HG03460 (cell line): ENCODE results near the gene NRXN3.

Experiments used
- ATAC-seq: cut with Tn5 transposase; IDR thresholded peaks from one replicate; pipeline ENCODE4 v1.9.1; 2021; ENCODE audit not compliant: unreplicated experiment

The NRXN3 gene

DNA sequence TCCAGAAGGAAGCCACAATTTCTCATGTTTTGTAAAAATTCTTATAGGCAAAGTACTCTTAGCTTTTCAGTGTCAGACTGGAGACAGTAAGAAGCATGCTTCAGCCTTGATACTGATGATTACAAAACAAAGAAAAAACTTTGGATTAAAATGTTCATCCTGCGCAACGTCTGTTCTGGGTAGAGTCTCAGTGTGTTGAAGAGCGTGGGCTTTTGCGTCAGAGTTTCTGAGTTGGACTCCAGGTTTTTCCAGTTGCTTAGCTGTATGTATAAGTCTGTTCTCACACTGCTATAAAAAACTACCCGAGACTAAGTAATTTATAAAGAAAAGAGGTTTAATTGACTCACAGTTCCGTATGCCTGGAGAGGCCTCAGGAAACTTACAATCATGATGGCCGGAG, 1533.0 kb downstream of the NRXN3 start:
- no peak for ATAC-seq

DNA sequence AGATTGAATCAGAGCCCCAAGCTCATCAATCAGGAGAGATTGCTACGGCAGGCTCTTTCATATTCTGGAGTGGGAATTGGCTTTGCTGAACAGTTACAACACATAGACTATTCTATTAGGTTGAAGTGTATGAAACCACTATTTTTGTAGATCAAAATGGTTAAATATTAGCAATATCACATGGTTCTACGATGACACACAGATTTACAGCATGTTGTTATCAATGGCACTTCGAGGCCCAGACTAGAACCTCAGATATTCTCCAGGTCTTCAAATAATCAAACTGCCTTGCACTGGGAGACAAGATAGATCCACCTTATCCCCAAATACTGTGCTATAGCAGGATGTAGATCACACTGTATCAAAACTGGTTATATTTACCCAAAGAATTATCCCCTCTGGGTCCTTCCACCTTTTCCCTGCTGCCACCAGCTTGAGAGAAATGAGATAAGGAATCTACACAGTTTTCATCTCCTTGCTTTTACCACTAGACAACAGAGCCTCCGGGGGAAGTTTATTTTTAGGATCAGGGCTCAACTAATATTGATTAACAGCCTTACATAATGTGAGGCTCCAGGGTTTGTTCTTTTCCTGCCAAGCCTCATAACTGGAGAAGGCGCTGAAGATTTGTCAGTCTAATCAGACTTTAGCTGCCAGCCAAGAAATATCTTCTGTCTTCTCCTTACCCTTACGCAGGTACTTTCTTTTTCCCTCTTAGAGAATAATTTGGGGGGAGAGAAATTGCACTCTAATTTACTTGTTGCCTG, 1534.1 kb downstream of the NRXN3 start:
- no peak for ATAC-seq

DNA sequence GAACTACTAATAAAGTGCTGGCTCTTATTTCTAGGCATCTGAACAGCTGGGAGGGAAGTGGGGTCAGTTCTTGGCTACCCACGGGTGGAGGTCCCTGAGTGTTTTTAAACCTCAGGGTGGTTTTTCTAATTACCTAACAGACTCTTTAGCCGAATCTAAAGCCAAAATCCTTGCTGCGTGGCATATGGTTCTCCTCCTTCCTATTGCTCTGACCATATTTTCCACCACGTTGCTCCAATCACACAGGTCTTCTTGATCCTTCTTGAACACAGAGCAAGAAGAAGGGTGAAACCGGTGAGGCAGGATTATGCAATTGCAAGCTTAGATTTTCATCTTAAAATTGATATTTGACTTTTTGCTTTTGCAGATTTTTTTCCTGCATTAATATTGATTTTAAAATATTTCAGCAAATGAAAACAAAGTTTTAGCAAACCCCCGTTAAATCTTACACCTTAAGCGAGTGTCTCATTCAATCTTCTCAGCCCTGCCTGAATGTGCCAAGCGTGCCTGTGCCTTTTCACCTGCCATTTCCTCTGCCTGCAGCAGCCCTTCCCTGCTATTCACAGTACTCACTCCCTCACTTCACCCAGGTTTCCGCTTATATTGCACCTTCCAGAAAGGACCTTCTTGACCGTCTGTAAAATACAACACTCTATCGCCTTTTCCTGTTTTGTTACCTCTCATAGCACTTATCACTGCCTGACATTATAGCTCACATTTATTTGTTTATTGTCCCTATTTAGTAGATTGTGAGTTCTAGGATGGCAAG, 1535.1 kb downstream of the NRXN3 start:
- ATAC-seq = no peak

DNA sequence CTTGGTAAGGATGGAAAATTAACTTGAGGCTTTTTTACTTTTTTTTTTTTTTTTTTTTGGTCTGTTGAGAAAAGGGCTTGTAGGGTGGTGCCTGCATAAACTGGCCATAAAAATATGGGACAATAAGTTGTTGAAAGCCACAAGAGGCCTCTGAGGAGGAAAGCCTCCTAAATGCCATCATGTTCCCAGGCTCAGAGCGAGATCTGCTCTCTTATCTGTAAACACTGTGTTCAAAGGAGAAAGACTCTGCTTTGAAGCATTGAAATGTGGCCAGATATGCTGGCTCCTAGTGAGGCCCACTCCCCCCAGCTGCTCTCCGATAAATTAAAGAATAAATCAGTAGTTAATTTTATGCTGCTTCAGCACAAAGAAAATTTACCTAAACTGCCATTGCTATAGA, 1536.2 kb downstream of the NRXN3 start:
- no peak for ATAC-seq

DNA sequence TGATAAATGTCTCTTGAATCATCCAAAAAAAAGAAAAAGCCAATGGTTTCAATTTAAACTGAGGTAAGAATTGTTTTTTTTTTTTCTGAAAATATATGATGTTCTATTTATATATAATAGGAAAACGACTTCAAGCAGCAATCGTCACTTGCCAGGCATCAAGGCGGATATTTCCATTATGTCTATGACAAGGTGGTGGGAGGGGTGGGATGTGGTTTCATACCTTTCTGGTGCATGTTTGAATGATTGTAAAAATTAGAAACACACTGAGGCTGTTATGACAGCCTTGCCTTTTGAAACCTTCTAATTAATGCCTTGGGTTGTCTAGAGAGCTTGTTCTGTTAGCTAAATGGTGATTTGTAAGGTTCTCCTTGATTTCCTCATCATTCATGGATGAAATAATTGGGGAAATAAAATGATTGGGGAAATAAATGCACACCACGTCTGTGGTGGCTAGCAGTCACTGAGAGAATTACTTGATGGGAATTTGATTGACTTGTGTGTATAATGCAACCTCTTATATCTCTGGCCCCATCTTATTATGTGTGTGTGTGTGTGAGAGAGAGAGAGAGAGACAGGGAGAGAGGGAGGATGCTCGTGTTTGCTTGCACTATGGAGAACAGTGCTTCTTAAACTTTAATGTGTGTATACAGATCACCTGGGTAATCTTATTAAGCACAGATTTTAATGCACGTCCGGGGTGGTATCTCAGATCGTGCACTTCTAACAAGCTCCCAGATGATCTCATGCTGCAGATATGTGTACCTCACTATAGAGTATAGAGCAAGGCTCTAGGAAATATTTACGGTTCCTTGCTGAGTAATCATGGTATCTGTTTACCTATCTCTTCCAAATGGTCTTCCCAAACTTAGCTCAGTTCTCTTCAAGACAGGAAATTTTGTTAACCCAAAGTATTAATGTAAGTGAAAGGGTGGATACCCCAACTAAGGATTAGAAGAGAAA, 1538.5 kb downstream of the NRXN3 start:
- ATAC-seq = no peak

DNA sequence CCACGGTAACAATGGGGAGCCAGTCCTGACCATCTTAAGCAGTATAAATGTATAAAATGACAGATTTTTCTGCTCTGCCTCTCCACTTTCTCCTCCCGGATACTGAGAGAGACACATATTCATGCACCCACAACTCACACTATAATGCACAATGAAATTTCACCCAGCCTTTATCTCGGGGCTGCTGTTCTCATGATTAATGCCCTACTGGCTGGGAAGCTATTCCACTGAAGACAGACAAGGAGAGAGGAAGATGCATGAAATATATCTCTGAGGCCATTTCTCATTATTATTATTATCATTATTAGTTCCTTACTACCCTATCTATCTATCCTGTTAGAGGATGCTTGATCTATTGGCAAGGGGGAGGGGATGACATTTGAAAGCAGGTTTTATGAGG, 1539.4 kb downstream of the NRXN3 start:
- no peak for ATAC-seq

DNA sequence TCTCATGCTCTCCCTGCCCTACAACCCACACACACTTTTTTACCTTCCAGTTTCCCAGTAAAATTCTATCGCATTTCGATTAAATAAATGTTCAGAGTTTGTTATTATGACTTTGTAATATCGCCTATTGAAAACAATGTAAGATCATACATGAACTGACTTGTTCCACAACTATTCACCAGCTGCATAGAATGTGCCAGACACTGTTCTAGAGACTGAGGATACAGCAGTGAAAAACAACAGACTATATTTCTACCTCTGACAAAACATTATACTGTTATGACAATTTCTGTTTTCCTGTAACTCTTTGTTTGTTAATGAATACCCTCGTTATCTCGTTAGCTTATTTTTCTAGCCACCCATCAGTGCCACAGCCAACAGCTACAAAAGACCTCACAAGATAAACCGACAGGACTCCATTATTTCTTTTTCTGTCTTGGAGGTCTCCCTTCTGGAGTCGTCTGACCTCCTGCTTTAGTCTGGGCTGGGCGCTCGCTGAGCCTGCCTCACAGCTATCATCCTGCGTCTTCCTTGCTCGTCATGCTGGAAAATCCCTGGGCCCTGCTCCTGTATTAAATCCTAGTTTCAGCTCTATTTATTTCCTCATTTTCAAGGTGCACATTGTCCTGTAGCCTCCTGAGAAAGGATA, 1542.3 kb downstream of the NRXN3 start:
- ATAC-seq = no peak

DNA sequence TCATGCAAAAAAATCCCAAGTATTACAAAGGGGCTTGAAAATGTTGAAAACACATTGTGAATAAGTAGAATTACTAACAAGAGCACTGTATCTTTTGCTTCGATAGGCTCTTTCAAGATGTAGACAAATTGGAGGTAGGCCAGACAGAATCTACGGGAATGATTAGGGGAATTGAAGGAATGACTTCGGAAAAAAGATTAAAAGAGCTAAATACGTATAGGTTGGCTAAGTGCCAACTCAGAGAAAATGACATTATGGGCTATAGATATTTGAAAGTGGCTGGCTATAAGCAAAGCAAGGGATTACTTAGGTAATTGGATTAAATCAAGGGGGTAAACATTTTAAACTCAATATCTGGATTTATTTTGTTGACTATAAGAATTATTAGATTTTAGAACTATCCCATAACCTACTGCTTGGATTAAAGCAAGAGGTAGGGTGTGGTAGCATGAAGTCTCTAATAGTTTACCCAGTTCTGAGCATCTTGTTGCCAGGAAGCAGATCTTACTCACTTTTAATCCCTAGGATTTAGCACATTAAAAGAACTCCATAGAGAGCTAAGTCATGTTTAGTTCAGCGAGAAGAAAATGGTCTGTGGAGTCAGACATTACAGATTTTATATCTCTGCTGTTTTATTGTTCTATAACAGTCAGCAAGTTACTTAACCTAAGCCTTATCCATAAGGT, 1551.4 kb downstream of the NRXN3 start:
- ATAC-seq = no peak

DNA sequence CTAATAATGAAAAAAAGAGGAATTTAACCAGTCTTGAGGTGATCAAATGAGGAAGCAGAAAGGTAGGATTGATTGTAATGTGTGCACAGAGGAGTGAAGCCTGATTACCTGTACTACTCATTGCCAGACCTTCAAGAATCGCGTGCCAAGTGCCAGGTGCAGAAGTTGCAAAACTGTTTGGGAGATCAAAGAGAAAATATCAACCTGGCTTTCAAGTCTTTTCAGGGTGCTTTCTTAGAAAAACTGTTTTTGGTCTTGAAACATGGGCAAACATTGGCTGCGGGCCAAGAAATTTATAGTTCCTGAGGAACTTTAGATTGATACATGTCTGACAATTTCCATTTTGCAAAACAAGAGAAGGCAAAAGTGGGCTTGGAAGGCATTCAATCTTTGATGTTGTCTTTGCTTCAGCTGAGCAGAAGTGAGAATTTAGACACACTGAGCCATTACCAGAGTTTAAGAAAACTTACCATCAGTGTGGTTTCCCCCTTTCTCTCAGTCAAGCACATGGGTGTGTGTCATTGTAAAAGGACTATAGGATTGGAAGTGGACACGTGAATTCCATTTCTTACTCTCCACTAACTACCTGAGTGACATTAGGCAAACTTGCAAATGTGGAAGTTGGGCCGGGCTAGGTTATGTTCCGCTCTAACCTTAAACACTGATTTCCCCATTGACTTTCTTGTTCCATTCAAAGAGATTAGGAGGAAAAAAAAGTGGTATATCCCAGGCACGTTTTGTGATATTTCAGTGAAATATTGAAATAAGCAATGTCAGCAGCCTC, 1555.0 kb downstream of the NRXN3 start:
- ATAC-seq = no peak

DNA sequence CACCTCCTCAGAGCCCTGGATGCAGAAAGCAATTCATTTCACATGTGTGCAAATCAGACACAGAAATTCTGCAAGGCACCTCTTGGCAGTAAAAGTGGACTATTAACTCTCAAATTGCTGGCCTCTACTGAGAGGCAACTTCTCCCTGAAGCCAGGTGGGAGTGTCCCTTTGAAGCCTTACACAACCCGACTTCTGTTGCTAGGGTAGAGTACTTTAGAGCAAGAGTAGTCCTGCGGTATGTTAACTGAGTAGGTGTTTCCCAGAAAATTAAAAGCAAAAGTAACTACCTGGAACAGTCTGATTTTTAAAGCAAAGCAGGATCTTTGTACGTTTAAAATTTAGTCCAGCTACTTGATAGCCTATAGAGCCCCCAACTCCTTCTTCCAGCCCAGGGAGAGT, 1557.7 kb downstream of the NRXN3 start:
- no peak for ATAC-seq

DNA sequence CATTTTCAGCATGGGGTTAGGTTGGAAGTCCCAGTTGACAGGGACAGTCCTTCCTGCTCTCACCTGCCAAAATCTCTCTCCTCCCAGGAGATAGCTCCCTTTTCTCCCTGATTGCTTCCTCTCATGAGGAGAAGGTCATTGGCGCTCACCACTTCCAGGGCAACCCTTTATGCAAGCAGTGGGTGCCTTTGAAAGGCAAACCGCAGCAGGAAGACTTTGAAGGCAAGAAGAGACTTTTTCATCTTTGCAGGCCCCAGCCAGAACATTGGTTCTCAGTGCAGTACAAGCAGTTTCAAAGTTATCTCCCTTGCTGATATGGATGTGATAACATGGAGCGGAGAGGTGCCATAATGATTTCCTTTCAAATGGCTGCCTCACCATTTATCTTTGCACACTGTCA, 1558.2 kb downstream of the NRXN3 start:
- ATAC-seq = no peak

DNA sequence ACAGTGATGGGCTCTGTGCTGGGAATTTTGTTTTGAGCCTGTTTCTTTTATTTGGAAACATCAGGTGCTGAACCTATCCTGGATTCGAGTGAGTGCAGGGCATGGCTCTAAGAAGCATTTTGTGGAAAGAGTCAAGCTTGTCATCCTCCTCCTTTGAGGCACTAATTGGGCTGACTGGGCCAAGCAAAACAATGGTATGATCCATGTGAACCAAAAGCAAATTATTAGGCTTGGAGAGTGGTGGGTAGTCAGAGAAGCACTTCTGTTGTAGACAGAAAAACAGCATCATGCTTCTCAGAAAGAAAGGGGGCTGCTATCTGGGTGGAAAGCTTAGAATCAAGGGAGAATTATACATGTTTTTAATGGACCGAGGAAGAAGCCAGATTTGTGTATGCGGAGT, 1559.6 kb downstream of the NRXN3 start:
- no peak for ATAC-seq

DNA sequence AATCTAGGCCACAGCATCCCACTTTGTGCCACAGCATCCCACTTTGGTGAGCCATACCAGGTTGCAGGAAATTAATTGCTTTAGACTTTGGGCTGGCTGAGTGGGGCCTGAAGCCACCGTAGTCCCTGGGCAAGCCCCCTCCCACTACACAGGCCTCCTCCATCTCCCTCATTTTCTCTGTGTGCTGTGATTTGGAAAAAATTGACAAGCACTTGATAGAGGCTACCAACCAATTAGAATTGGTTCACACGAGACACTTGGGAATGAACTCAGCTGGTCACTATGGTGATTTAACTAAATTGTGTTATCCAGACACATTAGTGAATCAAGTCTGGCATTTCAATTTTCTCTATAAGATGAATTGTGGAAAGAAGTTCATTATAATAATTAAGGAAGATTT, 1560.0 kb downstream of the NRXN3 start:
- no peak for ATAC-seq

DNA sequence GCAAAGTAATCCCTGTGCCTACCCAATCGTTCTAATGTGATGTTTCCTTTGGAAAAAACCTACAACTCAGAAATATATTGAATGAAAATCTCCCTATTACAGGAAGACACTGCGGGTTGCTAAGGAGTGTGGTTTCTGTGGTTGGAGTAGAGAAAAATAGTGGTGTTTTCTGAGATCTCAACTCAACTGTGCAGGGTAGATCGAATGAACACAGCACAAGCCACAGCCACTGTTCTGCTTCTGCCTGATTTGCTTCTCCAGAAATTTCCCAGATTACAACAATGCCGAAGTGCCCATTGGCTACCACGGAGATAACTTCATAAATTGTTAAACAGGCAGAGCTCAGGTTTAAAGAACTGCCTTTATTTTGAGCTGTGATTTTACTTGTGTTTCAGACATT, 1560.8 kb downstream of the NRXN3 start:
- no peak for ATAC-seq

DNA sequence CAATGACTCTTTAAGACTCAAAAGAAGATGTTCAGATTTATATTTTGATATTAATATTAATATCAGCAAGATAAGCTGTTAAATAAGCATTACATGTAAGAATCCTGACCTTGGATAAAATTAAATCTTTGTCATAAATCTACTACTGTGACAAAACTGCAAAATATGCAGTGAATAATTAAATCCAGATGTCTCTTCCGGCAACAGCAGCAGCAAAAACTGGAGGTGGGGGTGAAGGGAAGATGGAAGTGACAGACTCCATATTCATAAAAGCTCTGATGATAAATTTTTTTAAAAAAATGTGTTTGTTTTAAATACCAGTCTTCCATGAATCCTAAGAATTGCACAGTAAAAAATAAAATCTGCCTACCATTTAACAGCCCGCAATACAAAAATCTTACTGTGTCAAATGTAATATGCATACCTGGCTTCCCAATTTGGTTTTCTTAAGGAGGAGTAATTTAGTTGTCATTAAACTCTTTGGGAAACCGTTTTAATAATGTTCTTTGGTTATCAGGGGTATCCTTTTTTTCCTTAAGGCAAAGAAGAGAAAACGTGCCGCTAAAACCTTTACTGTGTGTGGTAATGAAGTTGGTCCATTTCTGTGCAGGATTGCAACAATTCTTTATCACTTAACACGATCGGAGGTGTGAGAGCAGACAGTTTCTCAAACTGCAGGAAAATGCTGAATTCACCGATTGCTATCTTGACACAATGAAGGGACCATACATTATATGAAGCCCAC, 1562.9 kb downstream of the NRXN3 start:
- no peak for ATAC-seq

DNA sequence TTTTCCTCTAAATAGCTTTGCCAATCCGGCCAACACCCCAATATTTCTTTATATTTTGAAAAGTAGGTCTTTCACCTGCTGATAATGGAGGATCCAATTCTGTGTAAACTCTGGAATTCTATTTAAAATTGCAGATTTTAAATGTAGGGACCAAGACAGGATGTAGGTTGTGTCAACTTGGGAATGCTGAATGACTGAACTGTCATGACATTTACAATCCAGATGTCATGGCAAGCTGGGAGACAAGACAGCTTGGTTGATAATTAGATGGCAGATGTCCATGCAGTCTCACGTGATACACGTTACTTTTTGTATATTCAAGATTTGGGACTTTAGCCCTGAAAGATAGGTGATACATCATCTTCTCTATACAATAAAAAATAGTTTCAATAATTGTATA, 1564.0 kb downstream of the NRXN3 start:
- ATAC-seq = no peak

DNA sequence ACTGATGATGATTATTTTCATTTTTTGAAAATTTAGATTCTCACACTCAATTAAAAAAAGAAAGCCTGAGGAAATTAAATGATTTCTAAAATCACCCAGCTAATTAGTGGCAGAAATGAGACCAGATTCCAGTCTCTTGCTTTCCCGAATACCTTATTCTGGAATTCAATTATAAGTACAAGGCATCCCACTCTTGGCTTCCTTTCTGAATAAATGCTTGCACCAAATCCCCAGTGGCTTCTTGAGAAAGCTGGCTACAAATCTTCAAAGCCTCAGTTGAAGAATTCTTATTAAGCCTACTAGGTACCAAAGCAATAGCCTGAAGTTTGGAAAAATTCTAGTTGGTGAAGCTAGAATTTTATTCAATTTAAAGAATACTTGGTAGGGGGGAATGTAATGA, 1564.5 kb downstream of the NRXN3 start:
- no peak for ATAC-seq

DNA sequence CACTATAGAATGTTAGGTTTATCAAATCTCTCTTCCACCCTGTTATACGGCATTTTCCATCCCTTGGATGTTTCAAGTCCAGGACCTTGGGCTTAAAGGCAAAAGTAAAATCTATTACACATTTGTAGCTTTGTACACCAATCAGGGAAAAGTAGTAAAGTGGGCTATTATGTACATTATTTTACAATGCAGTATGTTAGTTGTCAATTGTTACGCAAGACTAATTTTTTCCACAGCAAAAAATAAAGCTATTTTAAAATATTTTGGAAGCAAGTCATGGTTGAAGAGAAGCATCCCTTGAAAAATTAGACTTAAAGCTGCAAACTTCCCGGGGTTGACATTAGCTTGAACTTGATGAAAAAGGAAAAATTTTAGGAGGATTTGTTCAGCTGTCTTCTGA, 1564.9 kb downstream of the NRXN3 start:
- no peak for ATAC-seq

DNA sequence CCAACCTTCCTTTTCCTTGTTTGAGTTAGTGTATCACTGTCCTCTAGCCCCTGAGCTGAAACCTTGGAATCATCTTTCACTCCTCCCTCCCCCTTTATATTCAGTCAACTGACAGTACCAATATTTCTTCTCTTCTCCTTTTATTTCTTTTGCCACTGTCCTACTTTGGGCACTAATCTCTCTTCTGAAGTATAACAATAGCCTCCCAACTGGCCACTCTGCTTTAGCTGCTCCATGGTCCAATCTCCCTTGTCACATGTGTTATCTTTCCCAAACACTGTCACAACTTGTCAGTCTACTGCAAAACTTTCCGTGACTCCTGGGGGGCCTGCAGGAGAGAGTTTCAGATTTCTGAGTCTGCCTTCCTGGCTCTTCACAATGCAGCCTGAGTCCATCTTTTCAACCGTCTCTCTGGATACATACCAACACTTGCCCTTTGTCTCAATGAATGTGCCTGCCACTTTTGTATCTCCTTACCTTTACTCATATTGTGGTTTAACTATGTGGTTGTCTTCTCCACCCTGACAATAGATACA, 1570.0 kb downstream of the NRXN3 start:
- ATAC-seq = no peak
